SH-SY5Y (cell line): ENCODE data around the gene PCGF3.

Experiments used
- GATA2 ChIP-seq: IDR thresholded peaks from 2 replicates; pipeline ENCODE4 v1.6.1; 2011; ENCODE audit warnings: mild to moderate bottlenecking, low read depth, low read length
- GATA3 ChIP-seq: IDR thresholded peaks from 2 replicates; pipeline ENCODE4 v1.6.1; 2011; ENCODE audit warnings: low read depth, mild to moderate bottlenecking, low read length, moderate library complexity

- TF ChIP-seq GATA3: no peak
- TF ChIP-seq GATA2: no peak
Observed at GRCh38 chr4:709348-709747, 3.7 kb downstream of the PCGF3 start.
